Activated CD8-positive, alpha-beta memory T cell treated with anti-CD3 and anti-CD28 coated beads for 36 hours (primary cell): ENCODE results near the gene NLRP4. TPM values are rescaled to one million over a fixed set of nuclear protein-coding genes. Genes with fewer than 3 reads are reported as not detected.

Experiments
- CTCF ChIA-PET: fragments of 350-600 bp; sonication (Branson Sonifier 250); formaldehyde crosslinking; loops from one replicate; lab custom pipeline; 2021; ENCODE audit warnings: antibody characterized with exemption; lab: Charles Lee
- POLR2A ChIA-PET: fragments of 350-600 bp; sonication (Branson Sonifier 250); formaldehyde crosslinking; loops from one replicate; lab custom pipeline; 2021; ENCODE audit warnings: antibody characterized with exemption; lab: Charles Lee
- total RNA-seq, 2 experiments: library from RNA; stranded (reverse); gene quantifications; one replicate each; pipeline ENCODE4 v1.2.3, GENCODE V29; 2021

Gene NLRP4
- total RNA-seq = not detected

- CTCF ChIA-PET = interaction anchor here (0.7 kb wide), 1 partner anchor 973 kb away, joined by 4 read pairs; no protein-coding TSS in a partner anchor
- POLR2A ChIA-PET = no interaction called here
Measured at GRCh38 chr19:55836340-55836739, at the start of gene NLRP4. Gene NLRP4, plus strand, starts transcription at chr19:55836540. Its CDS starts 15,541 bp downstream, at chr19:55852081.

- POLR2A ChIA-PET = no interaction called here
- CTCF ChIA-PET = no interaction called here
Measured at GRCh38 chr19:55795021-55795420, 41.3 kb upstream of the NLRP4 start.

- CTCF ChIA-PET = interaction anchor here (0.6 kb wide), 1 partner anchor 170 kb away, joined by 3 read pairs; no protein-coding TSS in a partner anchor
Measured at GRCh38 chr19:55801416-55801815, 34.9 kb upstream of the NLRP4 start.

GRCh38 chr19:55802281-55802680 lies 34.1 kb upstream of the NLRP4 start:
- ChIA-PET CTCF (interaction anchor here (0.6 kb wide), 1 partner anchor 171 kb away, joined by 3 read pairs; no protein-coding TSS in a partner anchor), POLR2A (no interaction called here)

More at GRCh38 chr19:55801416-55801815, 34.9 kb upstream of the NLRP4 start:
- POLR2A ChIA-PET = no interaction called here

GRCh38 chr19:55809381-55810058 lies 26.8 kb upstream of the NLRP4 start:
- POLR2A ChIA-PET = interaction anchor here (0.6 kb wide), 1 partner anchor 748 kb away, joined by 4 read pairs; no protein-coding TSS in a partner anchor
- CTCF ChIA-PET = interaction anchor here (1.2 to 1.9 kb wide), 3 partner anchors 11 to 178 kb away, joined by 5 to 7 read pairs (median 6); no protein-coding TSS in a partner anchor

- ChIA-PET POLR2A (no interaction called here), CTCF (no interaction called here)
Measured at GRCh38 chr19:55811340-55811739, 25.0 kb upstream of the NLRP4 start.

- POLR2A ChIA-PET = no interaction called here
- CTCF ChIA-PET = no interaction called here
Measured at GRCh38 chr19:55812449-55812848, 23.9 kb upstream of the NLRP4 start.

GRCh38 chr19:55813906-55814305 lies 22.4 kb upstream of the NLRP4 start:
- ChIA-PET CTCF (no interaction called here), POLR2A (no interaction called here)

- POLR2A ChIA-PET = no interaction called here
- CTCF ChIA-PET = interaction anchor here (1.7 kb wide), 1 partner anchor 10 kb away, joined by 5 read pairs; no protein-coding TSS in a partner anchor
Measured at GRCh38 chr19:55820037-55820436, 16.3 kb upstream of the NLRP4 start.

- ChIA-PET POLR2A (no interaction called here), CTCF (no interaction called here)
Measured at GRCh38 chr19:55830656-55831055, 5.7 kb upstream of the NLRP4 start.

- ChIA-PET CTCF (no interaction called here), POLR2A (no interaction called here)
Measured at GRCh38 chr19:55831846-55832245, 4.5 kb upstream of the NLRP4 start, which contains the start of gene NLRP11. Gene NLRP11, minus strand, starts transcription at chr19:55831999. Its CDS starts 13,825 bp downstream, at chr19:55818174.

GRCh38 chr19:55832676-55833075 lies 3.7 kb upstream of the NLRP4 start:
- CTCF ChIA-PET = no interaction called here
- POLR2A ChIA-PET = no interaction called here

- CTCF ChIA-PET = no interaction called here
- POLR2A ChIA-PET = no interaction called here
Measured at GRCh38 chr19:55838251-55838650, 1.9 kb downstream of the NLRP4 start.

GRCh38 chr19:55838906-55839305 lies 2.6 kb downstream of the NLRP4 start:
- POLR2A ChIA-PET = interaction anchor here (0.6 kb wide), 1 partner anchor 81 kb away, joined by 3 read pairs; no protein-coding TSS in a partner anchor
- CTCF ChIA-PET = no interaction called here

- ChIA-PET POLR2A (no interaction called here), CTCF (no interaction called here)
Measured at GRCh38 chr19:55855160-55855559, 18.8 kb downstream of the NLRP4 start.

- ChIA-PET CTCF (no interaction called here), POLR2A (no interaction called here)
Measured at GRCh38 chr19:55857149-55857548, 20.8 kb downstream of the NLRP4 start.

- POLR2A ChIA-PET = no interaction called here
- CTCF ChIA-PET = no interaction called here
Measured at GRCh38 chr19:55857974-55858373, 21.6 kb downstream of the NLRP4 start.

- POLR2A ChIA-PET = no interaction called here
- CTCF ChIA-PET = no interaction called here
Measured at GRCh38 chr19:55858401-55858800, 22.1 kb downstream of the NLRP4 start.

GRCh38 chr19:55858969-55859368 lies 22.6 kb downstream of the NLRP4 start:
- POLR2A ChIA-PET = no interaction called here
- CTCF ChIA-PET = no interaction called here

GRCh38 chr19:55866521-55866920 lies 30.2 kb downstream of the NLRP4 start:
- ChIA-PET POLR2A (no interaction called here), CTCF (no interaction called here)

- POLR2A ChIA-PET = no interaction called here
- CTCF ChIA-PET = no interaction called here
Measured at GRCh38 chr19:55867101-55867500, 30.8 kb downstream of the NLRP4 start.
